Right atrium auricular region (tissue), 2 donors: ENCODE measurements around the gene MPRIP. TPM values are rescaled to one million over a fixed set of nuclear protein-coding genes. Genes with fewer than 3 reads are reported as not detected.

ENCODE experiments used
- DNase-seq: peaks from one replicate; pipeline ENCODE4 v3.0.0-alpha.2; 2019; ENCODE audit warnings: low spot score
- H3K27ac ChIP-seq, 2 donors: fragments of 200-600 bp; sonication (generic); 1 replicate in 1 of 2; 2 replicates in 1 of 2; pipeline ENCODE4 v1.5.1; 2016 to 2019
- H3K27me3 ChIP-seq, 2 donors: fragments of 200-600 bp; sonication (generic); one replicate each; pipeline versions ENCODE4 v1.5.1 to v1.6.0; 2017 to 2019
- H3K36me3 ChIP-seq: fragments of 200-600 bp; sonication (generic); one replicate; pipeline ENCODE4 v1.5.1; 2016
- H3K4me1 ChIP-seq, 2 donors: fragments of 200-600 bp; sonication (generic); one replicate each; pipeline versions ENCODE4 v1.5.1 to v1.6.0; 2017 to 2019
- H3K4me3 ChIP-seq, 2 donors: fragments of 200-600 bp; sonication (generic); 1 replicate in 1 of 2; 2 replicates in 1 of 2; pipeline ENCODE4 v1.5.1; 2017 to 2019; ENCODE audit warnings: mild to moderate bottlenecking in 1 of 2, moderate library complexity in 1 of 2
- H3K9me3 ChIP-seq, 2 donors: fragments of 200-600 bp; sonication (generic); one replicate each; pipeline ENCODE4 v1.5.1; 2019
- CTCF ChIP-seq, 2 donors: fragments of 200-600 bp; sonication (generic); IDR thresholded peaks; one replicate each; pipeline ENCODE4 v1.5.1; 2019; ENCODE audit warnings: antibody characterized with exemption in 2 of 2
- total RNA-seq, 2 donors: library from RNA; depleted of rRNA; stranded (reverse); fragments of >200 nt; gene quantifications; one replicate each; pipeline ENCODE4 v1.1.0, GENCODE V29; 2016

MPRIP gene
- total RNA-seq, 2 donors from 2014 or later, result 102 to 145 TPM

- TF ChIP-seq CTCF (IDR thresholded peaks at IDR 0.05), result no peak
- no peaks in the 10 kb centered on the region for H3K27me3 ChIP-seq
- peaks cover 0 to 54% of the 10 kb centered on the region in 2 donors for H3K4me1 ChIP-seq
- no peak overlapping the region for H3K27ac ChIP-seq
- DNase-seq, result no peak
- H3K36me3 ChIP-seq, result peaks cover 4% of the 10 kb centered on the region
- no peaks in the 10 kb centered on the region for H3K9me3 ChIP-seq
- no peak overlapping the region for H3K4me3 ChIP-seq
Measured at GRCh38 chr17:17069849-17070248, 27.6 kb downstream of the MPRIP start.

- no peak overlapping the region for H3K4me3 ChIP-seq
- no peak for TF ChIP-seq CTCF (IDR thresholded peaks at IDR 0.05)
- H3K27ac ChIP-seq, result no peak overlapping the region
- peaks cover 0 to 63% of the 10 kb centered on the region in 2 donors for H3K4me1 ChIP-seq
- no peak for DNase-seq
- H3K36me3 ChIP-seq, result peaks cover 4% of the 10 kb centered on the region
- no peaks in the 10 kb centered on the region for H3K27me3 ChIP-seq
- H3K9me3 ChIP-seq, result no peaks in the 10 kb centered on the region
Measured at GRCh38 chr17:17070931-17071330, 28.7 kb downstream of the MPRIP start.

GRCh38 chr17:17071531-17072360 lies 29.5 kb downstream of the MPRIP start:
- H3K4me3 ChIP-seq, result no peak overlapping the region
- DNase-seq, result no peak
- no peaks in the 10 kb centered on the region for H3K27me3 ChIP-seq
- no peaks in the 10 kb centered on the region for H3K9me3 ChIP-seq
- H3K36me3 ChIP-seq, result peaks cover 10% of the 10 kb centered on the region
- no peak overlapping the region for H3K27ac ChIP-seq
- peaks cover 0 to 68% of the 10 kb centered on the region in 2 donors for H3K4me1 ChIP-seq
- no peak for TF ChIP-seq CTCF (IDR thresholded peaks at IDR 0.05)

- H3K4me3 ChIP-seq, result no peak overlapping the region
- H3K4me1 ChIP-seq, result peaks cover 0 to 60% of the 10 kb centered on the region in 2 donors
- no peak for TF ChIP-seq CTCF (IDR thresholded peaks at IDR 0.05)
- H3K9me3 ChIP-seq, result no peaks in the 10 kb centered on the region
- peaks cover 17% of the 10 kb centered on the region for H3K36me3 ChIP-seq
- no peaks in the 10 kb centered on the region for H3K27me3 ChIP-seq
- DNase-seq, result no peak
- H3K27ac ChIP-seq, result no peak overlapping the region
Measured at GRCh38 chr17:17072546-17072945, 30.3 kb downstream of the MPRIP start.

GRCh38 chr17:17073030-17073564 lies 30.8 kb downstream of the MPRIP start:
- DNase-seq, result no peak
- no peak overlapping the region for H3K4me3 ChIP-seq
- no peaks in the 10 kb centered on the region for H3K27me3 ChIP-seq
- H3K9me3 ChIP-seq, result no peaks in the 10 kb centered on the region
- peaks cover 0 to 65% of the 10 kb centered on the region in 2 donors for H3K4me1 ChIP-seq
- peaks cover 22% of the 10 kb centered on the region for H3K36me3 ChIP-seq
- H3K27ac ChIP-seq, result peak overlapping the region in 1 of 2 donors; percentile 6
- no peak for TF ChIP-seq CTCF (IDR thresholded peaks at IDR 0.05)
